ENCODE measurements around the gene EFNA5.

DNA sequence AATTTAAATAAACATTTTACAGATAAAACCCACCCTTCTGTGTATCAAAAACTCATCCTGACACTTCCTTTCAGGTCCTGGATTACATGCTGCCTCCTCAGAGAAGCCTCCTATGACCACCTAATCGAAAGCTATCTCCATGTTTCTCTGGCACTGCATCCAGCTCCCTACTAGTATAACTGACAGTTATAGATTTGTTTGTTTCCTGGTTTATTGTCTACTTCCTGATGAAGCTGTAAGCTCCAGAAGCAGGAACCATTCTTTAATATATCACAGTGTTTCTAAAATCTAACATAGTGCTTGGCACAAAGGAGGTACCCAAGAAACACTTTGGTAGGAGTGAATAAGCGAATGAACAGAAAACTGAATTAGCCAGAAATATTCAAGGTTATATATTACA lies 270.4 kb downstream of the EFNA5 start:
- TF ChIP-seq, protein P1, sequence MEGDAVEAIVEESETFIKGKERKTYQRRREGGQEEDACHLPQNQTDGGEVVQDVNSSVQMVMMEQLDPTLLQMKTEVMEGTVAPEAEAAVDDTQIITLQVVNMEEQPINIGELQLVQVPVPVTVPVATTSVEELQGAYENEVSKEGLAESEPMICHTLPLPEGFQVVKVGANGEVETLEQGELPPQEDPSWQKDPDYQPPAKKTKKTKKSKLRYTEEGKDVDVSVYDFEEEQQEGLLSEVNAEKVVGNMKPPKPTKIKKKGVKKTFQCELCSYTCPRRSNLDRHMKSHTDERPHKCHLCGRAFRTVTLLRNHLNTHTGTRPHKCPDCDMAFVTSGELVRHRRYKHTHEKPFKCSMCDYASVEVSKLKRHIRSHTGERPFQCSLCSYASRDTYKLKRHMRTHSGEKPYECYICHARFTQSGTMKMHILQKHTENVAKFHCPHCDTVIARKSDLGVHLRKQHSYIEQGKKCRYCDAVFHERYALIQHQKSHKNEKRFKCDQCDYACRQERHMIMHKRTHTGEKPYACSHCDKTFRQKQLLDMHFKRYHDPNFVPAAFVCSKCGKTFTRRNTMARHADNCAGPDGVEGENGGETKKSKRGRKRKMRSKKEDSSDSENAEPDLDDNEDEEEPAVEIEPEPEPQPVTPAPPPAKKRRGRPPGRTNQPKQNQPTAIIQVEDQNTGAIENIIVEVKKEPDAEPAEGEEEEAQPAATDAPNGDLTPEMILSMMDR (conservative IDR thresholded peaks at IDR 0.05; ENCODE audit: low read depth in 2 of 2) = no peak
- TF ChIP-seq POLR2AphosphoS5 (IDR thresholded peaks at IDR 0.05; ENCODE audit: low read depth) (no peak), EZH2phosphoT487 (IDR thresholded peaks at IDR 0.05; ENCODE audit: unreplicated experiment) (no peak), STAT1 (IDR thresholded peaks at IDR 0.05; ENCODE audit: unreplicated experiment) (no peak), EZH2 (IDR thresholded peaks at IDR 0.05; ENCODE audit: low read depth, unreplicated experiment) (no peak), JUNB (IDR thresholded peaks at IDR 0.05; ENCODE audit: unreplicated experiment) (no peak)
- TF ChIP-seq, protein P2, sequence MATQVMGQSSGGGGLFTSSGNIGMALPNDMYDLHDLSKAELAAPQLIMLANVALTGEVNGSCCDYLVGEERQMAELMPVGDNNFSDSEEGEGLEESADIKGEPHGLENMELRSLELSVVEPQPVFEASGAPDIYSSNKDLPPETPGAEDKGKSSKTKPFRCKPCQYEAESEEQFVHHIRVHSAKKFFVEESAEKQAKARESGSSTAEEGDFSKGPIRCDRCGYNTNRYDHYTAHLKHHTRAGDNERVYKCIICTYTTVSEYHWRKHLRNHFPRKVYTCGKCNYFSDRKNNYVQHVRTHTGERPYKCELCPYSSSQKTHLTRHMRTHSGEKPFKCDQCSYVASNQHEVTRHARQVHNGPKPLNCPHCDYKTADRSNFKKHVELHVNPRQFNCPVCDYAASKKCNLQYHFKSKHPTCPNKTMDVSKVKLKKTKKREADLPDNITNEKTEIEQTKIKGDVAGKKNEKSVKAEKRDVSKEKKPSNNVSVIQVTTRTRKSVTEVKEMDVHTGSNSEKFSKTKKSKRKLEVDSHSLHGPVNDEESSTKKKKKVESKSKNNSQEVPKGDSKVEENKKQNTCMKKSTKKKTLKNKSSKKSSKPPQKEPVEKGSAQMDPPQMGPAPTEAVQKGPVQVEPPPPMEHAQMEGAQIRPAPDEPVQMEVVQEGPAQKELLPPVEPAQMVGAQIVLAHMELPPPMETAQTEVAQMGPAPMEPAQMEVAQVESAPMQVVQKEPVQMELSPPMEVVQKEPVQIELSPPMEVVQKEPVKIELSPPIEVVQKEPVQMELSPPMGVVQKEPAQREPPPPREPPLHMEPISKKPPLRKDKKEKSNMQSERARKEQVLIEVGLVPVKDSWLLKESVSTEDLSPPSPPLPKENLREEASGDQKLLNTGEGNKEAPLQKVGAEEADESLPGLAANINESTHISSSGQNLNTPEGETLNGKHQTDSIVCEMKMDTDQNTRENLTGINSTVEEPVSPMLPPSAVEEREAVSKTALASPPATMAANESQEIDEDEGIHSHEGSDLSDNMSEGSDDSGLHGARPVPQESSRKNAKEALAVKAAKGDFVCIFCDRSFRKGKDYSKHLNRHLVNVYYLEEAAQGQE (IDR thresholded peaks at IDR 0.05; ENCODE audit: unreplicated experiment) = no peak
- TF ChIP-seq, protein P3, sequence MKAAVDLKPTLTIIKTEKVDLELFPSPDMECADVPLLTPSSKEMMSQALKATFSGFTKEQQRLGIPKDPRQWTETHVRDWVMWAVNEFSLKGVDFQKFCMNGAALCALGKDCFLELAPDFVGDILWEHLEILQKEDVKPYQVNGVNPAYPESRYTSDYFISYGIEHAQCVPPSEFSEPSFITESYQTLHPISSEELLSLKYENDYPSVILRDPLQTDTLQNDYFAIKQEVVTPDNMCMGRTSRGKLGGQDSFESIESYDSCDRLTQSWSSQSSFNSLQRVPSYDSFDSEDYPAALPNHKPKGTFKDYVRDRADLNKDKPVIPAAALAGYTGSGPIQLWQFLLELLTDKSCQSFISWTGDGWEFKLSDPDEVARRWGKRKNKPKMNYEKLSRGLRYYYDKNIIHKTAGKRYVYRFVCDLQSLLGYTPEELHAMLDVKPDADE (IDR thresholded peaks at IDR 0.05) = no peak
